NCI-H1694 treated with DMSO at 0.1 percent for 48 hours (cell line): ENCODE measurements around the gene ZNF568.

Experiments
- DNase-seq: peaks from one replicate; lab custom pipeline; 2025; lab: John Stamatoyannopoulos, UW

The ZNF568 gene

DNA sequence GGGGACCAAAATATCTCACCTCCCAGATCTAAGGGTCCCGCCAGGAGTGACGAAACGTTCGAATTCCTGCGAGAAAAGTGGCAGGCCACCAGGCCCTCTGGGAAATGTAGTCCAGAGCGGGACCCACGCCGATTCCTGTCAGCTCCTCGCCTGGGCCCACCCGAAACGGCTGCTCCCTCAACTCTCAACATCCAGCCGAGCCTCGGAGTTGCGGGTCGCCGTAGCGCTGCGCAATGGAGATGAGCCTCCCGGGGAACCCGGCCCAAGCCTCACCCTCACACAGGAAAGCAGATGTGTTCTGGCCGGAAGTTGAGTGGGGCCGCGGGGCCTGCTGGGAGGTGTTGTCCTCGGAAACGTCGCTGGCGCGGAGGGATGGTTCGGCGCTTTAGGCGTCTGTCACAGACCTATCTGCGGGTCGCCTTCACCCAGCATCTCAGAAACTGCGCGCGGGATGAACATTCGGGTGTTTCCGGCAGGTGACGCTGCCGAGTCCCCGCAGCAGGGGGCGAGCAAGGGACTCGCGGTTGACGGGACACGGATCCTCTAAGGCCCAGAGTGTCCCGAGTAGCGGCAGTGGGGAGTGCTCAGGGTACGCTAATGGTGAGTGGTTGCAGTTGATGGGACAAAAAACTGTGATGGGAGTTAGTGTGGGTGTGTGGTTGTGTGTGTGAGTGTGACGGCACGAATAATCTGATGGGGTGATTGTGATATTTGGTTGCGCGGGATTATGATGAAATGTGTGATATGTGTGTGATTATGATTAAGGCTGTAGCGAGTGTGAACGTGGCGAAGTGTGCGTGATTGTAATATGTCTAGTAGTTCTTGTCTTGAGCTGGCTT lies at the start of gene ZNF568, which contains the start of gene ZNF829:
Gene ZNF568, plus strand, starts transcription at position 341 of the 839 bp plus-strand sequence. CDS start 6,439 bp downstream, outside the sequence.
Gene ZNF829, minus strand, starts transcription at position 300 of the 839 bp plus-strand sequence. CDS start 1,124 bp downstream, outside the sequence.
- DNase-seq: no peak

GRCh38 chr19:36876993-36877938 lies 38.9 kb upstream of the ZNF568 start:
- no peak for DNase-seq

- DNase-seq: no peak
These were observed 24.3 kb upstream of the ZNF568 start for GRCh38 chr19:36891768-36892357.

DNA sequence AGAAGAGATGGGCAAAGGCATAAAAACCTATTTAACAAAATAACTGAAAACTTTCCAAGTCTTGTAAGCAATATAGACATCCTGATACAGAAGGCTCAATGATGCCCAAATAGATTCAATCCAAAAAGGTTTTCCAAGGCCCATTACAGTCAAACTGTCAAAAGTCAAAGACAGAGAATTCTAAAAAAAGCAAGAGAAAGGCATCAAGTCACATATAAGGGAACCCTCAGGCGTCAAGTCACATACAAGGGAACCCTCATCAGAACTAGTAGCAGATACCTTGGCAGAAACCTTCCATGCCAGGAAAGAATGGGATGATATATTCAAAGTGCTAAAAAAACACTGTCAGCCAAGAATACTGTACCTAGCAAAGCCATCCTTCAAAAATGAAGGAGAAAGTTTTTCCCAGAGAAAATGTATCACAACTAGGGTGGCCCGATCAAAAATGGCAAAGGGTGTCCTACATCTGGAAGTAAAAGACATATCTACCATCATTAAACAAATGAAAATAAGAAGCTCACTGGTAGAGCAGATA lies 21.2 kb upstream of the ZNF568 start:
- DNase-seq: no peak

DNA sequence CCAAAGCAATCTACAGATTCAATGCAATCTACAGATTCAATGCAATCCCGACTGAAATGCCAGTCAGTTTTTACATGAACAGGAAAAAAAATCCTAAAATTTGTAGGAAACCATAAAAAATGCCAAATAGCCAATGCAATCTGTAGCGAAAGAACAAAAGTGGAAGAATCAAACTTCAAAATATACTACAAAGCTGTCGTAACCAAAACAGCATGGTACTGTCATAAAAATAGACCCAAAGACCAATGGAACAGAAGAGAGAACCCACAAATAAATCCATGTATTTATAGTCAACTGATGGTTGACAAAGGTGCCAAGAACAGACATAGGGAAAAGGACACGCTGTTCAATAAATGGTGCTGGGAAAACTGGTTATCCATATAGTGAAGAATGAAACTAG lies 17.7 kb upstream of the ZNF568 start:
- DNase-seq: no peak

DNA sequence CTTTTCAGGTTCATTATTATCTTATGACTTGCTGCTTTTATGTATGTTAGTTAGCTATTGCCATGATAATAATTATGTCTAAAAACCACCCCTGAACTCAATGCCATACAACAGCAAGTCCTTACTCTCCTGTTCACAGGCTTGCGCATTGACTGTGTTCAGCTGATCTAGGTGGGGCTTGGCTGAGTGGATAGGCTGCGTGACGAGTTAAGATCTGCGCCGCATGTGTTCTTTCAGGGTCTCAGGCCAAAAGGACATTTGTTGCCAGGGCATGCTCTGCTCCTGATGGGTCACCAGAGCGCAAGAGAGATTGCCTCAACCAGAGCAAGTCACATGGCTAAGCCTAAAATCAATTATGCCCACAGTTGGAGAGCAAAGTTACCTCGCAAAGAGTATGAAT lies 859 bp downstream of the ZNF568 start:
- no peak for DNase-seq

DNA sequence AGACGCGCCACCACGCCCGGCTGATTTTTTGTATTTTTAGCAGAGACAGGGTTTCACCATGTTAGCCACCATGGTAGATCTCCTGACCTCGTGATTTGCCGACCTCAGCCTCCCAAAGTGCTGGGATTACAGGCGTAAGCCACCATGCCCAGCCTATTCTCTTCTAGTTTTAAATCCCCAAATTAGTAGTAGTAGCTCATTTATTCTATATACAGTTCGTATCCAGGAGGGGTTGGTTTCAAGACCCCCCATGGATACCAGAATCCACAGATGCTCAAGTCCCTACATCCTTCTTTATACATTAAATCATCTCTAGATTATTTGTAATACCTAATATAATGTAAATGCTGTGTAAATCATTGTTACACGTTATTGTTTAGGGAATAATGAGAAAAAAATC lies 2.0 kb downstream of the ZNF568 start:
- DNase-seq: no peak

DNA sequence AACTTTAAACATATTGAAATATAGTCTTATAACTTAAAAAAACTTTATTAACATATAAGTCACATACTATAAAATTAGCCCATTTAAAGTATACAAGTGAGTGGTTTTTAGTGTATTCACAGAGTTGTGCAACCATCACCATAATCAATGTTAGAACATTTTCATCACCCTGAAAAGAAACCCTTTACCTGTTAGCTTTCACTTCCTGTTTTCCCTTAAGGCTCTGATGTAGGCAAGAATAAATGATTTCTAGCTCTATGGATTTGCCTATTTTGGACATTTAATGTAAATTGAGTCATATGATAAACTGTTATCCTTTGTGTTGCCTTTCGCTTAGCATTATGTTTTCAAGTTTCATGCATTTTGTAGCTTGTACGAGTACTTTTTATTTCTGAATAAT lies 15.6 kb downstream of the ZNF568 start:
- DNase-seq: no peak

- no peak for DNase-seq
These were observed 23.0 kb downstream of the ZNF568 start for GRCh38 chr19:36939153-36939552.

DNA sequence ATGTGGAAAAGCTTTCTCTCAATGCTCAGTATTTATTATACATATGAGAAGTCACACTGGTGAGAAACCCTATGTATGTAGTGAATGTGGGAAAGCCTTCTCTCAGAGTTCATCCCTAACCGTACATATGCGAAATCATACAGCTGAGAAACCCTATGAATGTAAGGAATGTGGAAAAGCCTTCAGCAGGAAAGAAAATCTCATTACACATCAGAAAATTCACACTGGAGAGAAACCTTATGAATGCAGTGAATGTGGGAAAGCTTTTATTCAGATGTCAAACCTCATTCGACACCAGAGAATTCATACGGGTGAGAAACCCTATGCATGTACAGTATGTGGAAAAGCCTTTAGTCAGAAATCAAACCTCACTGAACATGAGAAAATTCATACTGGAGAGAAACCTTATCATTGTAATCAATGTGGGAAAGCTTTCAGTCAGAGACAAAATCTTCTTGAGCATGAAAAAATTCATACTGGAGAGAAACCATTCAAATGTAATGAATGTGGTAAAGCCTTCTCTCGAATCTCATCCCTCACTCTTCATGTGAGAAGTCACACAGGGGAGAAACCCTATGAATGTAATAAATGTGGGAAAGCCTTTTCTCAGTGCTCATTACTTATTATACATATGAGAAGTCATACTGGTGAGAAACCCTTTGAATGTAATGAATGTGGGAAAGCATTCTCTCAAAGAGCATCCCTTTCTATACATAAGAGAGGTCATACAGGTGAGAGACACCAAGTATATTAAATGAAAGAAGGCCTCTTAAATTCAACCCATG lies 34.4 kb downstream of the ZNF568 start:
- DNase-seq: no peak

DNA sequence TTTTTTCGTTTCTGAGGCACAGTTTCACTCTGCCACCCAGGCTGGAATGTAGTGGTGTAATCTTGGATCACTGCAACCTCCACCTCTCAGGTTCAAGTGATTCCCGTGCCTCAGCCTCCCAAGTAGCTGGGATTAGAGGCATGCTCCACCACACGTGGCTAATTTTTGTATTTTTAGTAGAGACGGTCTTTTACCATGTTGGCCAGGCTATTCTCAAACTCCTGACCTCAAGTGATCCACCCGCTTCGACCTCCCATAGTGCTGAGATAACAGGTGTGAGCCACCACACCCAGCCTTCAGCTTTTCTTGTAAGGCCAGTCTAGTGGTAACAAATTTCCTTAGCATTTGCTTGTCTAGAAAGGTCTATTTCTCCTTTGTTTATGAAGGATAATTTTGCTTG lies 46.2 kb downstream of the ZNF568 start:
- no peak for DNase-seq

DNA sequence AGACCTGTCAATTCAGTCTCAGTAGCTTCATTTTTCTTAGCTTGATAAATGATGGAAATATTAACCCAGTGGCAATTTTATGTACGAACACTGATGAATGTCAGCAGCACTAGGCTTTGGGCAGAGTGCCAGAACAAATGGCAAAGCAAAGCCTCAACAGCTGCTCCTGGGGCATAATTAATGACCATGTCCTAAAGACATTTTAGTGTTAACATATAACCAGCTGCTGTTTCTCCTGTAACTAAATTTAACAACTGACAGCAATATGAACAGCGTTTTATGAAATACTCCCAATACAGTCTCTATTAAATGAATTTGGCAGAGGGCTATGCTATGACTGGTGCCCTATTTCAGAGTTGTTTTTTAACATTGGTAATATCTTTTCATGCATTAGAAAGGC lies 47.1 kb downstream of the ZNF568 start:
- DNase-seq: peak; percentile 8

- no peak for DNase-seq
These were observed 56.4 kb downstream of the ZNF568 start for GRCh38 chr19:36972571-36972970.

GRCh38 chr19:36973021-36973843 lies 57.1 kb downstream of the ZNF568 start:
- DNase-seq: no peak

DNA sequence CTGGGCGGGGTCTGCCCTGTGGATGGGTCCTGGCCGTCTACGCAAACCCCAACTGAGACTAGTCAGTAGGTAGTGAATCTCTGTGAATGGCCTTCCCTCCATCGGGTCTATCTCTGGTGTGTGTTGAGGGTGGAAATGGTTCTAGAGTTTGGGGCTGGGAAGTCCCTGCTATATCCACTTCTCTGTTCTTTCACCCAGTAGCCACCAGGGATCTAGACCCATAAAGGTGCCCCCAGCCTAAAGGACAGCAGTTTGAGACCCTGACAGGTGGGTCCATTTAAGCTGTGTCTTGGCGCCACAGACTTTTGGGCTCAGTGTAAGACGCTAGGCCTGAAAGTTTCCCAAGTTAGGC lies 57.7 kb downstream of the ZNF568 start:
- DNase-seq: no peak

DNA sequence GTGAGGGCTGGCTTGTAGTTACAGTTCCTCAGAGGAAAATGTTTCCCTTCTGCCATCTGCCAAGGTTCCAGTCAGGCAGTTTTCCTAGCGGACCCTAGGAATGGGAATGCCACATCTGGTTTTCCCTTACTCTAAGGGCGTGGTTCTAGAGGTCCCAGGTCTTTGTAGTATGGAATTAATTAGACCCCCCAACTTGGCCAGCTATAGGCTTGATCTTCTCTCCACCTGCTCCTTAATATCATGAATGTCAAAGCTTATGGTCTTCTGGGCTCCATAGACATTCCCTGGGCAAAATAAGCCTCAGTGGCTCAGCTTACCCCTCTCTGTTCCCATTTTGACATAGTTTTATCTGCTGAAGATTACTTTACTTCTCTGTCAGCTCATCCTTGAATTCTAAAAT lies 70.0 kb downstream of the ZNF568 start:
- no peak for DNase-seq

- DNase-seq: no peak
These were observed 70.5 kb downstream of the ZNF568 start for GRCh38 chr19:36986601-36987000.

- no peak for DNase-seq
These were observed 71.0 kb downstream of the ZNF568 start for GRCh38 chr19:36987091-36987490.

- DNase-seq: no peak
These were observed 81.2 kb downstream of the ZNF568 start for GRCh38 chr19:36997152-36997842.

- no peak for DNase-seq
These were observed 81.7 kb downstream of the ZNF568 start for GRCh38 chr19:36997843-36998235.
